Cardiac septum (tissue), 1 donor: Measurements from ENCODE around the gene MLH1. TPM values are rescaled to one million over a fixed set of nuclear protein-coding genes. Genes with fewer than 3 reads are reported as not detected.
"Not testable (repeated sequence)": the region's sequence is repeated elsewhere in the genome, so short reads cannot be mapped to it uniquely, and the experiment has no call there.

Experiments
- DNase-seq: peaks from one replicate; pipeline ENCODE4 v3.0.0-alpha.2; 2020; ENCODE audit warnings: low spot score
- intact Hi-C: fragments of 100-400 bp; cut with DNase I; formaldehyde crosslinking; loops from one replicate; pipeline ENCODE4 v1.14.0; 2022
- total RNA-seq: library from RNA; stranded (reverse); fragmentation: NEBNext Ultra II Directional; extraction: Animal tissue kit (Norgen Biotek cat#: 25700); gene quantifications from one replicate; pipeline ENCODE4 v1.2.1, GENCODE V29; 2021
- donor health status: DM: no; HTN: no; CAD: no.

MLH1 gene
- total RNA-seq, 1 donor from 2014 or later, result 46.9 TPM

GRCh38 chr3:37029111-37029510, 35.8 kb downstream of the MLH1 start:
- intact Hi-C loops, result loop anchor here (5.0 kb wide), 1 partner anchor 183 kb away; no protein-coding TSS in a partner anchor
- DNase-seq, result no peak

GRCh38 chr3:37029516-37030163, 36.3 kb downstream of the MLH1 start:
- DNase-seq, result no peak
- intact Hi-C loops, result loop anchor here (2.0 to 5.0 kb wide), 2 partner anchors 25 to 183 kb away; no protein-coding TSS in a partner anchor

- intact Hi-C loops, result loop anchor here (2.0 kb wide), 1 partner anchor 24 kb away; no protein-coding TSS in a partner anchor
- DNase-seq, result no peak
Measured at GRCh38 chr3:37030588-37030987, 37.3 kb downstream of the MLH1 start.

- no peak for DNase-seq
- intact Hi-C loops, result loop anchor here (2.0 kb wide), 1 partner anchor 24 kb away; no protein-coding TSS in a partner anchor
Measured at GRCh38 chr3:37031096-37031682, 37.9 kb downstream of the MLH1 start.

GRCh38 chr3:37032961-37033360, 39.6 kb downstream of the MLH1 start:
- intact Hi-C loops, result no loop called here
- no peak for DNase-seq

- DNase-seq, result no peak
- intact Hi-C loops, result no loop called here
Measured at GRCh38 chr3:37037352-37037751, 44.0 kb downstream of the MLH1 start.

- no peak for DNase-seq
- intact Hi-C loops, result no loop called here
Measured at GRCh38 chr3:37039161-37039846, 46.0 kb downstream of the MLH1 start.

GRCh38 chr3:37040231-37040630, 46.9 kb downstream of the MLH1 start:
- intact Hi-C loops, result no loop called here
- no peak for DNase-seq

- intact Hi-C loops, result no loop called here
Measured at GRCh38 chr3:37041546-37042195, 48.4 kb downstream of the MLH1 start.

GRCh38 chr3:37042712-37043111, 49.4 kb downstream of the MLH1 start:
- DNase-seq, intact Hi-C loops: not testable (repeated sequence)

More at GRCh38 chr3:37041546-37042195, 48.4 kb downstream of the MLH1 start:
- DNase-seq, result no peak

GRCh38 chr3:37050282-37050681, 57.0 kb downstream of the MLH1 start:
- intact Hi-C loops, result loop anchor here (5.0 kb wide), 1 partner anchor 33 kb away; no protein-coding TSS in a partner anchor
- DNase-seq, result no peak

- DNase-seq, result no peak
- intact Hi-C loops, result loop anchor here (5.0 kb wide), 1 partner anchor 36 kb away; no protein-coding TSS in a partner anchor
Measured at GRCh38 chr3:37052860-37053259, 59.5 kb downstream of the MLH1 start.

- no peak for DNase-seq
Measured at GRCh38 chr3:37053337-37053736, 60.0 kb downstream of the MLH1 start.

GRCh38 chr3:37053753-37054152, 60.4 kb downstream of the MLH1 start:
- DNase-seq, result no peak
- intact Hi-C loops, result loop anchor here (2.0 to 5.0 kb wide), 2 partner anchors 23 to 36 kb away; no protein-coding TSS in a partner anchor

More at GRCh38 chr3:37053337-37053736, 60.0 kb downstream of the MLH1 start:
- intact Hi-C loops, result loop anchor here (5.0 kb wide), 1 partner anchor 36 kb away; no protein-coding TSS in a partner anchor

- no peak for DNase-seq
Measured at GRCh38 chr3:37054370-37054769, 61.1 kb downstream of the MLH1 start.

GRCh38 chr3:37055077-37055476, 61.8 kb downstream of the MLH1 start:
- not testable (repeated sequence) for DNase-seq
- intact Hi-C loops, result loop anchor here (2.0 kb wide), 1 partner anchor 24 kb away; no protein-coding TSS in a partner anchor

More at GRCh38 chr3:37054370-37054769, 61.1 kb downstream of the MLH1 start:
- intact Hi-C loops, result loop anchor here (2.0 to 5.0 kb wide), 2 partner anchors 24 to 37 kb away; no protein-coding TSS in a partner anchor

GRCh38 chr3:37056826-37057225, 63.5 kb downstream of the MLH1 start:
- intact Hi-C loops, result no loop called here
- no peak for DNase-seq

GRCh38 chr3:37058117-37058516, 64.8 kb downstream of the MLH1 start:
- no peak for DNase-seq
- intact Hi-C loops, result no loop called here

GRCh38 chr3:37064747-37065146, 71.4 kb downstream of the MLH1 start:
- intact Hi-C loops, result no loop called here
- no peak for DNase-seq

- DNase-seq, result no peak
- intact Hi-C loops, result no loop called here
Measured at GRCh38 chr3:37067577-37067976, 74.3 kb downstream of the MLH1 start.
